Mammary epithelial cell (primary cell): Measurements from ENCODE around the gene ZHX3.

ENCODE experiments used
- CTCF ChIP-seq, 2 donors: IDR thresholded peaks in 1 of 2; conservative IDR thresholded peaks in 1 of 2; 2 replicates each; pipeline ENCODE4 v1.5.1; 2011 to 2012; ENCODE audit warnings: inconsistent platforms in 2 of 2, low read length in 2 of 2, mild to moderate bottlenecking in 2 of 2, control low read depth in 1 of 2, low read depth in 1 of 2; ENCODE audit not compliant: insufficient read depth in 1 of 2; ENCODE audit errors: extremely low read depth in 1 of 2
- EZH2 ChIP-seq: IDR thresholded peaks from 2 replicates; pipeline ENCODE4 v1.6.1; 2012; ENCODE audit warnings: low read length, inconsistent platforms, borderline replicate concordance

- TF ChIP-seq CTCF (conservative IDR thresholded peaks at IDR 0.05 in 1 of 2, IDR thresholded peaks at IDR 0.05 in 1 of 2; ENCODE audit: extremely low read depth in 1 of 2, insufficient read depth in 1 of 2, low read depth in 1 of 2, low read length in 2 of 2) (no peak), EZH2 (no peak)
Observed at GRCh38 chr20:41219824-41220223, 97.7 kb downstream of the ZHX3 start.
